ENCODE results near the gene THBS3.
"Not testable (repeated sequence)": the region's sequence is repeated elsewhere in the genome, so short reads cannot be mapped to it uniquely, and the experiment has no call there.

GRCh38 chr1:155155996-155156643, 51.6 kb downstream of the THBS3 start:
- TF ChIP-seq POLR2A, POLR2AphosphoS5 (IDR thresholded peaks at IDR 0.05): not testable (repeated sequence)
- TF ChIP-seq, protein P1, sequence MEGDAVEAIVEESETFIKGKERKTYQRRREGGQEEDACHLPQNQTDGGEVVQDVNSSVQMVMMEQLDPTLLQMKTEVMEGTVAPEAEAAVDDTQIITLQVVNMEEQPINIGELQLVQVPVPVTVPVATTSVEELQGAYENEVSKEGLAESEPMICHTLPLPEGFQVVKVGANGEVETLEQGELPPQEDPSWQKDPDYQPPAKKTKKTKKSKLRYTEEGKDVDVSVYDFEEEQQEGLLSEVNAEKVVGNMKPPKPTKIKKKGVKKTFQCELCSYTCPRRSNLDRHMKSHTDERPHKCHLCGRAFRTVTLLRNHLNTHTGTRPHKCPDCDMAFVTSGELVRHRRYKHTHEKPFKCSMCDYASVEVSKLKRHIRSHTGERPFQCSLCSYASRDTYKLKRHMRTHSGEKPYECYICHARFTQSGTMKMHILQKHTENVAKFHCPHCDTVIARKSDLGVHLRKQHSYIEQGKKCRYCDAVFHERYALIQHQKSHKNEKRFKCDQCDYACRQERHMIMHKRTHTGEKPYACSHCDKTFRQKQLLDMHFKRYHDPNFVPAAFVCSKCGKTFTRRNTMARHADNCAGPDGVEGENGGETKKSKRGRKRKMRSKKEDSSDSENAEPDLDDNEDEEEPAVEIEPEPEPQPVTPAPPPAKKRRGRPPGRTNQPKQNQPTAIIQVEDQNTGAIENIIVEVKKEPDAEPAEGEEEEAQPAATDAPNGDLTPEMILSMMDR (IDR thresholded peaks at IDR 0.05 in 8 of 11, conservative IDR thresholded peaks at IDR 0.05 in 3 of 11) = not testable (repeated sequence)
